ENCODE data around the gene PSMD9. TPM values are rescaled to one million over a fixed set of nuclear protein-coding genes. Genes with fewer than 3 reads are reported as not detected.

PSMD9 gene
- total RNA-seq, 2 experiments from 2014 or later = 89.2 to 142 TPM

GRCh38 chr12:121915841-121916321 lies 27.3 kb downstream of the PSMD9 start:
- intact Hi-C loops (cut with micrococcal nuclease; ENCODE audit: unreplicated experiment) = loop anchor here (5.0 kb wide), 1 partner anchor 276 kb away; no protein-coding TSS in a partner anchor
- CTCF ChIA-PET (ENCODE audit: unreplicated experiment) = interaction anchor here (0.9 kb wide), 1 partner anchor 116 kb away, joined by 3 read pairs; no protein-coding TSS in a partner anchor
- POLR2A ChIA-PET = interaction anchor here (0.9 kb wide), 1 partner anchor 91 kb away, joined by 3 read pairs; no protein-coding TSS in a partner anchor
- Histone ChIP-seq H3K9me3 (ENCODE audit: low read length) (no peaks in the 10 kb centered on the region), H3K79me2 (ENCODE audit: insufficient read depth, low read depth, low read length) (peaks cover 6% of the 10 kb centered on the region; the same call in 1 of the 2 replicates), H3K36me3 (ENCODE audit: insufficient read depth, low read length) (peaks cover 68% of the 10 kb centered on the region), H3K4me2 (ENCODE audit: low read length) (peak overlapping the region; percentile 1; the same call in 1 of the 2 replicates), H3K27ac (ENCODE audit: low read depth, low read length, poor library complexity, severe bottlenecking) (no peak overlapping the region), H4K20me1 (ENCODE audit: insufficient read depth, low read length) (no peaks in the 10 kb centered on the region), H3K4me3 (ENCODE audit: low read depth, low read length, poor library complexity, severe bottlenecking) (no peak overlapping the region), H2AFZ (ENCODE audit: low read length) (no peak overlapping the region), H3K4me1 (ENCODE audit: insufficient read depth, low read length, poor library complexity, severe bottlenecking) (peaks cover 37% of the 10 kb centered on the region), H3K9me2 (ENCODE audit: insufficient read depth, low read length) (no peaks in the 10 kb centered on the region)
- no peak for TF ChIP-seq EZH2phosphoT487 (IDR thresholded peaks at IDR 0.05; ENCODE audit: borderline replicate concordance, low read depth, low read length)
- no peak for TF ChIP-seq CTCF (conservative IDR thresholded peaks at IDR 0.05; ENCODE audit: low read length)
- BruUV-seq (replicated peaks) = no TSS peak
- DNase-seq (ENCODE audit: low spot score) = no peak

DNA sequence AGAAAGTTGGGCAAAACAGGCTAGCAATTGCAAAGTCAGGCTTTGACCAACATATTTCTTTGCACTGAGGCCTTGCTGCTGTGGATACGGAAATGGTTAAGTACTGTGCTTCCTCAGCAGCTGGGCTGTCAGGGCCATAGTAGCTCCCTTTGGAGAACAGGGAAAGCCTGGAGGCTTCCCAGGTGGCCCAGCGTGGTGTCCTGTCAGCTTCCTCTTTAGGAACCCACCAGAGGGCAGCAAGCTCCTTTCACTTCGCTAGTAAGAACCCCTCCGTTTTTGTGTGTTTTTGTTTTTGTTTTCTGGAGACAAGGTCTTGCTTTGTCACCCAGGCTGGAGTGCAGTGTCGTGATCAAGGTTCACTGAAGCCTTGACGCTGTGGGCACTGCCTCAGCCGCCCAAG lies 28.1 kb downstream of the PSMD9 start:
- peak; percentile 72 for DNase-seq (ENCODE audit: low spot score)
- no peaks in the 10 kb centered on the region for H3K9me2 ChIP-seq (ENCODE audit: insufficient read depth, low read length)
- H3K9me3 ChIP-seq (ENCODE audit: low read length) = no peaks in the 10 kb centered on the region
- H3K27ac ChIP-seq (ENCODE audit: low read depth, low read length, poor library complexity, severe bottlenecking) = peak overlapping the region; percentile 31
- H3K79me2 ChIP-seq (ENCODE audit: insufficient read depth, low read depth, low read length) = peaks cover 6% of the 10 kb centered on the region; the same call in 1 of the 2 replicates
- H2AFZ ChIP-seq (ENCODE audit: low read length) = no peak overlapping the region
- H3K4me2 ChIP-seq (ENCODE audit: low read length) = peak overlapping the region; percentile 81
- POLR2A ChIA-PET = interaction anchor here (0.5 to 1.2 kb wide), 4 partner anchors 38 to 90 kb away, joined by 3 to 5 read pairs (median 4); no protein-coding TSS in a partner anchor
- no peak for TF ChIP-seq EZH2phosphoT487 (IDR thresholded peaks at IDR 0.05; ENCODE audit: borderline replicate concordance, low read depth, low read length)
- peak; percentile 81 for TF ChIP-seq CTCF (conservative IDR thresholded peaks at IDR 0.05; ENCODE audit: low read length)
- CTCF ChIA-PET (ENCODE audit: unreplicated experiment) = interaction anchor here (0.8 to 0.9 kb wide), 3 partner anchors 72 to 122 kb away, joined by 3 read pairs; no protein-coding TSS in a partner anchor
- H3K4me3 ChIP-seq (ENCODE audit: low read depth, low read length, poor library complexity, severe bottlenecking) = no peak overlapping the region
- peaks cover 37% of the 10 kb centered on the region for H3K4me1 ChIP-seq (ENCODE audit: insufficient read depth, low read length, poor library complexity, severe bottlenecking)
- no peaks in the 10 kb centered on the region for H4K20me1 ChIP-seq (ENCODE audit: insufficient read depth, low read length)
- H3K36me3 ChIP-seq (ENCODE audit: insufficient read depth, low read length) = peaks cover 60% of the 10 kb centered on the region
- no TSS peak for BruUV-seq (replicated peaks)
- intact Hi-C loops (cut with micrococcal nuclease; ENCODE audit: unreplicated experiment) = loop anchor here (1.0 to 5.0 kb wide), 2 partner anchors 138 to 276 kb away; no protein-coding TSS in a partner anchor
